ENCODE measurements around the gene PHACTR1.

Gene PHACTR1

GRCh38 chr6:13282393-13283069 lies 566.0 kb downstream of the PHACTR1 start:
- DNase-seq (ENCODE audit: low read depth): no peak
- no peak for TF ChIP-seq CTCF (IDR thresholded peaks at IDR 0.05; ENCODE audit: insufficient read depth, low read depth, low read length, missing control alignments)
- no peak overlapping the region for H3K4me3 ChIP-seq (ENCODE audit: low read depth, low read length)

DNA sequence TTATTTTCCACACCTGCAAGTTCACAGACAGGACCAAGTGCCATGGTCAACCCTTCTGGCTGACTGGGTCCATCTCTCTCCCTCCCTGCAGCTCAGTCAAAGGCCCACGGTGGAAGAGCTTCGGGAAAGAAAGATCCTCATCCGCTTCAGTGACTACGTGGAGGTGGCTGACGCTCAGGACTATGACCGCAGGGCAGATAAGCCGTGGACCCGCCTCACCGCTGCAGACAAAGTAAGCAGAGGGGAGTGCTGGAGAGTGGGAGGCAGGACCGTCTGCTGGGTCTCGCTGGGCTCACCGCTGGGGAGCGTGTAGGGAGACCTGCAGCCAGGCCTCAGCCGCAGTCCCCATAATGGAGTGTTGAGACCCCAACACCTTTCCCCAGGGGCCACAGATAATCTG lies 566.8 kb downstream of the PHACTR1 start:
- DNase-seq (ENCODE audit: low read depth): no peak
- no peak for TF ChIP-seq CTCF (IDR thresholded peaks at IDR 0.05; ENCODE audit: insufficient read depth, low read depth, low read length, missing control alignments)
- H3K4me3 ChIP-seq (ENCODE audit: low read depth, low read length): no peak overlapping the region

- no peak for TF ChIP-seq CTCF (IDR thresholded peaks at IDR 0.05; ENCODE audit: insufficient read depth, low read depth, low read length, missing control alignments)
- DNase-seq (ENCODE audit: low read depth): no peak
- H3K4me3 ChIP-seq (ENCODE audit: low read depth, low read length): no peak overlapping the region
These were observed 568.1 kb downstream of the PHACTR1 start for GRCh38 chr6:13284646-13285045.

- TF ChIP-seq CTCF (IDR thresholded peaks at IDR 0.05; ENCODE audit: insufficient read depth, low read depth, low read length, missing control alignments): no peak
- DNase-seq (ENCODE audit: low read depth): no peak
- H3K4me3 ChIP-seq (ENCODE audit: low read depth, low read length): no peak overlapping the region
These were observed 569.1 kb downstream of the PHACTR1 start for GRCh38 chr6:13285705-13286104.

DNA sequence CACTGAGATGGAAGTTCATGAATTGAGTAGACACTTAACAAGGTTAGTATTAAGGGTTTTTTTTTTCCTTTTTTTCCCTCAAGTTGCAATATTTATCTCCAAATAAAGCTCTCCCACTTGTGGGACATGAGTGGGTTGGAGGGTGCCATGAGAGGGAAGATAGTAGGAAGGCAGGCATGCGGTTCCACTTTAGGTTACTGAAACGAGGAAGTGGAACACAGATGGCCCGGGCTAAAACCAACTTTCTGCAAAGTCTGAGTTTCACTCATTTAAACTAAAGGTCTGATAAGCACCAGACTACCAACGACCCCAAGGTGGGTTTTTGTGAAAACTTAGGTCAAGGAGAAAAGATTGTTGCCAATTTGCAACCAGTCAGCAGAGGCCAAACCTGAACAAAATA lies 569.6 kb downstream of the PHACTR1 start:
- H3K4me3 ChIP-seq (ENCODE audit: low read depth, low read length): no peak overlapping the region
- no peak for DNase-seq (ENCODE audit: low read depth)
- no peak for TF ChIP-seq CTCF (IDR thresholded peaks at IDR 0.05; ENCODE audit: insufficient read depth, low read depth, low read length, missing control alignments)

DNA sequence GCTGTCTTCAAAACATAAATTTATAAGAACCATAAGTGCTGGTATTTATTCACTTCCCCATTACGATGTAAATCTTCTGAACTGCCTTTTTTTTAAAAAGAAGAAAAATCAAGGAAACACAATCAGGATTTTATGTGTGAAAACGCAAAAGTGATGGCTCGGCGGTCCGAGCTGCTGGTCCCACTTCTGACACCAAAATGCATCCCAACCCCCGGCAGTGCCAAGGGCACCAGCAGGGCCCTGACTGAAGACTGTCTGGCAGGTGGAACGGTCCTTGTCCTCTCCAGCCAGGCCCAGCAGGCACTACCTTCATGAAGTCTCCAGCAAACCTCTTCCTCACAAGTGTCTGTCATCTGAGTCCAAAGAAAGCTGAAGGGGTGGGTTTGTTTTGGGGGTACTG lies 570.5 kb downstream of the PHACTR1 start:
- no peak for TF ChIP-seq CTCF (IDR thresholded peaks at IDR 0.05; ENCODE audit: insufficient read depth, low read depth, low read length, missing control alignments)

GRCh38 chr6:13288481-13288880 lies 571.9 kb downstream of the PHACTR1 start:
- H3K4me3 ChIP-seq (ENCODE audit: low read depth, low read length): no peak overlapping the region
- no peak for DNase-seq (ENCODE audit: low read depth)
- TF ChIP-seq CTCF (IDR thresholded peaks at IDR 0.05; ENCODE audit: insufficient read depth, low read depth, low read length, missing control alignments): no peak

More for the DNA sequence above, 570.5 kb downstream of the PHACTR1 start:
- no peak for DNase-seq (ENCODE audit: low read depth)
- no peak overlapping the region for H3K4me3 ChIP-seq (ENCODE audit: low read depth, low read length)

Data from GM12865 (cell line).